HepG2 (cell line): ENCODE results near the gene SPOCD1. TPM values are rescaled to one million over a fixed set of nuclear protein-coding genes. Genes with fewer than 3 reads are reported as not detected.

Experiments
- ADNP ChIP-seq: sonication (generic); formaldehyde crosslinking; IDR thresholded peaks from 2 replicates; pipeline ENCODE4 v1.4.0; 2020; ENCODE audit warnings: missing genetic modification reagents
- AHR ChIP-seq: IDR thresholded peaks from 2 replicates; pipeline ENCODE4 v1.6.1; 2018; ENCODE audit warnings: missing genetic modification reagents, missing compliant biosample characterization
- CEBPB ChIP-seq: IDR thresholded peaks from 2 replicates; pipeline ENCODE4 v1.6.1; 2011; ENCODE audit warnings: low read depth, low read length, improper control_type of control experiment, borderline replicate concordance
- ELF1 ChIP-seq: sonication (generic); formaldehyde crosslinking; IDR thresholded peaks from 2 replicates; pipeline ENCODE4 v1.4.0; 2020; ENCODE audit warnings: missing genetic modification reagents
- KLF11 ChIP-seq: IDR thresholded peaks from 2 replicates; pipeline ENCODE4 v1.6.1; 2016; ENCODE audit warnings: missing compliant biosample characterization
- NCOA1 ChIP-seq: sonication (generic); formaldehyde crosslinking; IDR thresholded peaks from 2 replicates; pipeline ENCODE4 v1.9.0; 2021; ENCODE audit warnings: missing genetic modification reagents
- TBL1XR1 ChIP-seq: fragments of 150-350 bp; IDR thresholded peaks from 2 replicates; pipeline ENCODE4 v1.6.1; 2014; ENCODE audit warnings: borderline replicate concordance, low read length; ENCODE audit not compliant: partially characterized antibody
- ZNF264 ChIP-seq: sonication (generic); formaldehyde crosslinking; IDR thresholded peaks from 2 replicates; pipeline ENCODE4 v1.4.0; 2020; ENCODE audit warnings: missing genetic modification reagents
- ZNF616 ChIP-seq: sonication (generic); formaldehyde crosslinking; IDR thresholded peaks from 2 replicates; pipeline ENCODE4 v1.5.0; 2020; ENCODE audit warnings: low read depth, mild to moderate bottlenecking, missing genetic modification reagents
- ZNF879 ChIP-seq: sonication (generic); formaldehyde crosslinking; IDR thresholded peaks from 2 replicates; pipeline ENCODE4 v1.8.1; 2023; ENCODE audit warnings: missing genetic modification reagents
- polyA plus RNA-seq, 8 experiments: library from polyadenylated mRNA; depleted of rRNA in 3 of 8; stranded (reverse) in 7 of 8; unstranded in 1 of 8; fragments of >200 nt; fragmentation: Illumina TruSeq in 4 of 8; extraction: Trizol in 4 of 8; gene quantifications; 2 replicates each; pipeline versions ENCODE4 v1.2.1 to v1.2.3, GENCODE V29; 2011 to 2016; ENCODE audit warnings: low read depth in 4 of 8, missing spikeins in 1 of 8, mixed read lengths in 1 of 8; ENCODE audit not compliant: insufficient read depth in 1 of 8
- total RNA-seq, 5 experiments: library from RNA; depleted of rRNA; stranded (reverse); fragments of >200 nt; fragmentation: Illumina TruSeq; extraction: Trizol; gene quantifications; 2 replicates each; pipeline ENCODE4 v1.2.3, GENCODE V29; 2016; ENCODE audit warnings: low read depth in 1 of 5
- TF ChIP-seq, protein P1 (sequence below), 2 experiments: sonication (generic) in 1 of 2; formaldehyde crosslinking in 1 of 2; IDR thresholded peaks; 2 replicates each; pipeline versions ENCODE4 v1.4.0 to v1.6.1; 2018 to 2020; ENCODE audit warnings: missing genetic modification reagents in 2 of 2, borderline replicate concordance in 1 of 2, low read depth in 1 of 2, mild to moderate bottlenecking in 1 of 2, missing biosample characterization in 1 of 2
- TF ChIP-seq, protein P2 (sequence below): sonication (generic); formaldehyde crosslinking; IDR thresholded peaks from 2 replicates; pipeline ENCODE4 v1.5.0; 2020; ENCODE audit warnings: mild to moderate bottlenecking, missing genetic modification reagents, borderline replicate concordance
- TF ChIP-seq, protein P3 (sequence below), 2 experiments: sonication (generic) in 1 of 2; formaldehyde crosslinking in 1 of 2; IDR thresholded peaks; 2 replicates each; pipeline versions ENCODE4 v1.5.1 to v1.6.1; 2011 to 2020; ENCODE audit warnings: borderline replicate concordance in 1 of 2, low read depth in 1 of 2, low read length in 1 of 2, mild to moderate bottlenecking in 1 of 2, missing genetic modification reagents in 1 of 2, moderate library complexity in 1 of 2
- TF ChIP-seq, protein P4 (sequence below): sonication (generic); formaldehyde crosslinking; IDR thresholded peaks from 2 replicates; pipeline ENCODE4 v1.5.0; 2020; ENCODE audit warnings: missing genetic modification reagents
- TF ChIP-seq, protein P5 (sequence below): sonication (generic); formaldehyde crosslinking; IDR thresholded peaks from 2 replicates; pipeline ENCODE4 v1.5.1; 2020; ENCODE audit warnings: missing genetic modification reagents, mild to moderate bottlenecking, borderline replicate concordance
- TF ChIP-seq, protein P6 (sequence below): sonication (generic); formaldehyde crosslinking; IDR thresholded peaks from 2 replicates; pipeline ENCODE4 v1.4.0; 2020; ENCODE audit warnings: missing genetic modification reagents

The SPOCD1 gene
- total and polyA plus RNA-seq, 2 of the 13 experiments (the other 11 are each of a cell fraction or from before 2014, with no cell fraction given), result 0.24 to 0.29 TPM

DNA sequence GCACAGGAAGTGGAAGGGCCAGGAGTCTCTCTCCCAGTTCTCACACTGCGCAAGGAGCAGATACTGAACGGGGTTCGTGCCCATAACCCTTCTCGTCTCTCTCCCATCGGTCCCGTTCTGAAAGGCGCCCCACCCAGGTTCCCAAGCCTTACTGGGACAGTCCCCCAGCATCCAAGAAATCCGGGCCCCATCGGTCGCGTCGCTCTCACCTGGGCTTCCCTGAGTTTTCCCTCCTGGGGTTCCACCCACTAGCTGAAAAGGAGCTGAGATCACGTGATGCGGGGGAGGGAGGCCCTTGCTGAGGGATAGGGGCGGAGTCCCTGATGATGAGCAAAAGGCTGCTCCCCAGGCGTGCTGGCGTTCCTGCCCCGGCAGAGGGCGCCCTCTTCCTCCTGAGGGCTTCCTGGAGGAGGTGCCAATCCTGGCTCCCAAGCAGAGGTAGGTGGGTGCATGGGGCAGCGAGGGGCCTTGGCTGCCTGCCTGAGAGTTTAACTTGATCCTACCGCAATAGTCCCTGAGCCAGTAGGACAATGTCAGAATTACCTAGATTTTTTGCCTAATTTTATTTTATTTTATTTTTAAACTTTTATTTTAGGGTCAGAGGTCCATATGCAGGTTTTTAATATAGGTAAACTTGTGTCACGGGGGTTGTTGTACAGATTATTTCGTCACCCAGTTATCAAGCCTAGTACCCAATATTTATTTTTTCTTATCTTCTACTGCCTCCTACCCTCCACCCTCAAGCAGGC, at the start of gene SPOCD1 (continued):
- TF ChIP-seq, protein P1, sequence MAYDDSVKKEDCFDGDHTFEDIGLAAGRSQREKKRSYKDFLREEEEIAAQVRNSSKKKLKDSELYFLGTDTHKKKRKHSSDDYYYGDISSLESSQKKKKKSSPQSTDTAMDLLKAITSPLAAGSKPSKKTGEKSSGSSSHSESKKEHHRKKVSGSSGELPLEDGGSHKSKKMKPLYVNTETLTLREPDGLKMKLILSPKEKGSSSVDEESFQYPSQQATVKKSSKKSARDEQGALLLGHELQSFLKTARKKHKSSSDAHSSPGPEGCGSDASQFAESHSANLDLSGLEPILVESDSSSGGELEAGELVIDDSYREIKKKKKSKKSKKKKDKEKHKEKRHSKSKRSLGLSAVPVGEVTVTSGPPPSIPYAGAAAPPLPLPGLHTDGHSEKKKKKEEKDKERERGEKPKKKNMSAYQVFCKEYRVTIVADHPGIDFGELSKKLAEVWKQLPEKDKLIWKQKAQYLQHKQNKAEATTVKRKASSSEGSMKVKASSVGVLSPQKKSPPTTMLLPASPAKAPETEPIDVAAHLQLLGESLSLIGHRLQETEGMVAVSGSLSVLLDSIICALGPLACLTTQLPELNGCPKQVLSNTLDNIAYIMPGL (CRISPR knock-in tag; IDR thresholded peaks at IDR 0.05; ENCODE audit: borderline replicate concordance in 1 of 2, low read depth in 1 of 2), result peak; percentile 61 to 76
- TF ChIP-seq, protein P2, sequence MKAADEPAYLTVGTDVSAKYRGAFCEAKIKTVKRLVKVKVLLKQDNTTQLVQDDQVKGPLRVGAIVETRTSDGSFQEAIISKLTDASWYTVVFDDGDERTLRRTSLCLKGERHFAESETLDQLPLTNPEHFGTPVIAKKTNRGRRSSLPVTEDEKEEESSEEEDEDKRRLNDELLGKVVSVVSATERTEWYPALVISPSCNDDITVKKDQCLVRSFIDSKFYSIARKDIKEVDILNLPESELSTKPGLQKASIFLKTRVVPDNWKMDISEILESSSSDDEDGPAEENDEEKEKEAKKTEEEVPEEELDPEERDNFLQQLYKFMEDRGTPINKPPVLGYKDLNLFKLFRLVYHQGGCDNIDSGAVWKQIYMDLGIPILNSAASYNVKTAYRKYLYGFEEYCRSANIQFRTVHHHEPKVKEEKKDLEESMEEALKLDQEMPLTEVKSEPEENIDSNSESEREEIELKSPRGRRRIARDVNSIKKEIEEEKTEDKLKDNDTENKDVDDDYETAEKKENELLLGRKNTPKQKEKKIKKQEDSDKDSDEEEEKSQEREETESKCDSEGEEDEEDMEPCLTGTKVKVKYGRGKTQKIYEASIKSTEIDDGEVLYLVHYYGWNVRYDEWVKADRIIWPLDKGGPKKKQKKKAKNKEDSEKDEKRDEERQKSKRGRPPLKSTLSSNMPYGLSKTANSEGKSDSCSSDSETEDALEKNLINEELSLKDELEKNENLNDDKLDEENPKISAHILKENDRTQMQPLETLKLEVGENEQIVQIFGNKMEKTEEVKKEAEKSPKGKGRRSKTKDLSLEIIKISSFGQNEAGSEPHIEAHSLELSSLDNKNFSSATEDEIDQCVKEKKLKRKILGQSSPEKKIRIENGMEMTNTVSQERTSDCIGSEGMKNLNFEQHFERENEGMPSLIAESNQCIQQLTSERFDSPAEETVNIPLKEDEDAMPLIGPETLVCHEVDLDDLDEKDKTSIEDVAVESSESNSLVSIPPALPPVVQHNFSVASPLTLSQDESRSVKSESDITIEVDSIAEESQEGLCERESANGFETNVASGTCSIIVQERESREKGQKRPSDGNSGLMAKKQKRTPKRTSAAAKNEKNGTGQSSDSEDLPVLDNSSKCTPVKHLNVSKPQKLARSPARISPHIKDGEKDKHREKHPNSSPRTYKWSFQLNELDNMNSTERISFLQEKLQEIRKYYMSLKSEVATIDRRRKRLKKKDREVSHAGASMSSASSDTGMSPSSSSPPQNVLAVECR, result peak; percentile 42; the same call in 1 of the 2 replicates
- TF ChIP-seq TBL1XR1 (no peak), AHR (peak; percentile 72; the same call in 1 of the 2 replicates), KLF11 (CRISPR knock-in tag) (peak; percentile 52; the same call in 1 of the 2 replicates), ADNP (peak; percentile 98), ZNF879 (CRISPR knock-in tag) (peak; percentile 48; the same call in 1 of the 2 replicates), ELF1 (CRISPR knock-in tag) (0 out of 2 replicates have a peak, but pooled peaks have one; percentile 43), ZNF616 (CRISPR knock-in tag) (no peak), ZNF264 (CRISPR knock-in tag) (no peak), CEBPB (no peak), NCOA1 (CRISPR knock-in tag) (no peak)
- TF ChIP-seq, protein P3, sequence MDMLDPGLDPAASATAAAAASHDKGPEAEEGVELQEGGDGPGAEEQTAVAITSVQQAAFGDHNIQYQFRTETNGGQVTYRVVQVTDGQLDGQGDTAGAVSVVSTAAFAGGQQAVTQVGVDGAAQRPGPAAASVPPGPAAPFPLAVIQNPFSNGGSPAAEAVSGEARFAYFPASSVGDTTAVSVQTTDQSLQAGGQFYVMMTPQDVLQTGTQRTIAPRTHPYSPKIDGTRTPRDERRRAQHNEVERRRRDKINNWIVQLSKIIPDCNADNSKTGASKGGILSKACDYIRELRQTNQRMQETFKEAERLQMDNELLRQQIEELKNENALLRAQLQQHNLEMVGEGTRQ (IDR thresholded peaks at IDR 0.05; ENCODE audit: low read depth, low read length), result peak; percentile 94
- TF ChIP-seq, protein P3 (CRISPR knock-in tag; IDR thresholded peaks at IDR 0.05; ENCODE audit: borderline replicate concordance), result peak; percentile 98; the same call in 1 of the 2 replicates
- TF ChIP-seq, protein P4, sequence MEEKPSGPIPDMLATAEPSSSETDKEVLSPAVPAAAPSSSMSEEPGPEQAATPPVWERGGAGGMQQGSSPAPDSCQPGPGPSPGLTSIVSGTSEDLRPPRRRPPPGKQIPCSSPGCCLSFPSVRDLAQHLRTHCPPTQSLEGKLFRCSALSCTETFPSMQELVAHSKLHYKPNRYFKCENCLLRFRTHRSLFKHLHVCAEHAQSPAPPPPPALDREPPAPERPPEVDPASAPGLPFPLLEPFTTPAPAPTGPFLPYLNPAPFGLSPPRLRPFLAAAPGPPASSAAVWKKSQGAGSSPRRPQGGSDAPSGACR (CRISPR knock-in tag), result no peak
- TF ChIP-seq, protein P5, sequence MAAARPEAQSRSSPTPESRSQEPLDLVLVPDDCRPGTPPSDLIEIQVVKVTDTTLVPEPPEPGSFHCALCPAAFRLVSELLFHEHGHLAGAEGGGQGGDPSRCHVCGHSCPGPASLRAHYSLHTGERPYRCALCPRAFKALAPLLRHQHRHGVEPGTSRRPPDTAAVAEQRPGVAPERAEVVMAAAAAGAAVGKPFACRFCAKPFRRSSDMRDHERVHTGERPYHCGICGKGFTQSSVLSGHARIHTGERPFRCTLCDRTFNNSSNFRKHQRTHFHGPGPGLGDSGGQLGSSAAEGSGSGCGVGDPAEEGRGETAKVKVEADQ (CRISPR knock-in tag), result 0 out of 2 replicates have a peak, but pooled peaks have one; percentile 23
- TF ChIP-seq, protein P6, sequence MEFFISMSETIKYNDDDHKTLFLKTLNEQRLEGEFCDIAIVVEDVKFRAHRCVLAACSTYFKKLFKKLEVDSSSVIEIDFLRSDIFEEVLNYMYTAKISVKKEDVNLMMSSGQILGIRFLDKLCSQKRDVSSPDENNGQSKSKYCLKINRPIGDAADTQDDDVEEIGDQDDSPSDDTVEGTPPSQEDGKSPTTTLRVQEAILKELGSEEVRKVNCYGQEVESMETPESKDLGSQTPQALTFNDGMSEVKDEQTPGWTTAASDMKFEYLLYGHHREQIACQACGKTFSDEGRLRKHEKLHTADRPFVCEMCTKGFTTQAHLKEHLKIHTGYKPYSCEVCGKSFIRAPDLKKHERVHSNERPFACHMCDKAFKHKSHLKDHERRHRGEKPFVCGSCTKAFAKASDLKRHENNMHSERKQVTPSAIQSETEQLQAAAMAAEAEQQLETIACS (CRISPR knock-in tag), result no peak
